Body of pancreas (tissue), 4 donors: ENCODE measurements around the gene ATP11A.

Experiments used
- CTCF ChIP-seq, 7 experiments: fragments of 450-650 bp in 4 of 7; fragments of 200-600 bp in 3 of 7; sonication (generic) in 3 of 7; IDR thresholded peaks; one replicate each; pipeline ENCODE4 v1.5.1; 2016 to 2019; ENCODE audit warnings: antibody characterized with exemption in 7 of 7
- POLR2A ChIP-seq, 3 donors: fragments of 450-650 bp; IDR thresholded peaks; one replicate each; pipeline ENCODE4 v1.6.1; 2016; ENCODE audit warnings: antibody characterized with exemption in 3 of 3, mild to moderate bottlenecking in 2 of 3

DNA sequence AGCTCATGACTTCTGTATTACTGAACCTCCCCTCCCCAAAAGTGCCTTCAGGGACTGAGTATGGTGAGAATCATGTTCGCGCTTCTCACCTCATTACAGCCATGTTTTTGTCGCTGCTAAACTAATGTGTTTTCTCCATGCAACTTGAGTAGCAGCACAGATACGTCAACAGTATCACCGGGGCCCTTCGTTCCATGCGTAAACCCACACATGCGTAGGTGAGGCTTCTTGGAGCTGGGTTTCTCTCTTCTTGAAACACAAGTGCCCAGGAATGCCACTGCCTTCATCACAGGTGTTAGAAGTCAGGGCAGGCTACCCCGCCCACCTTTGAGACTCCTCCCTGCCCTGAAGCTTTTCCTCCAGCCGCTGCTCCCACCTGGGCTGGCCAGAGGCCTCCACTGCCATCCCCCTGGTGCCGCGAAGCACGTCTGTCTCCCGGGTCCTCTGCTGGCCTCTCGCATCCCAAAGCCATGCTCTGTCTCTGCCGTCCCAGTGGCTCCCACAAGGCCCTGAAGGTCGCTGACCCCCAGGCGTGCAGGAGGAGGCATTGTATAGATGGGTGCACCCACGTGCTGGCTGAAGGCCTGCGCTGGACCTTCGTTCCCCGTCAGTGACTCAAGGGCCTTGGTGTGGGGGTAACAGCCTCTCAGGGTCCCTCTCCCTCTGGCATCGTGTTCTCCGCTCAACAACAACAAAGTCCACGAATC lies 143.9 kb downstream of the ATP11A start:
- TF ChIP-seq CTCF (IDR thresholded peaks at IDR 0.05) = no peak
- no peak for TF ChIP-seq POLR2A (IDR thresholded peaks at IDR 0.05)
